CD4-positive, alpha-beta T cell (primary cell): ENCODE measurements around the gene ZEB2. TPM values are rescaled to one million over a fixed set of nuclear protein-coding genes. Genes with fewer than 3 reads are reported as not detected.

Experiments
- ATAC-seq: fragments of 200-7000 bp; cut with Tn5 transposase; one replicate; pipeline ENCODE4 v1.10.0; 2022; ENCODE audit warnings: mild to moderate bottlenecking; ENCODE audit not compliant: poor library complexity
- CTCF ChIA-PET: fragments of 350-600 bp; sonication (Branson Sonifier 250); formaldehyde crosslinking; loops from one replicate; lab custom pipeline; 2021; ENCODE audit warnings: antibody characterized with exemption, inconsistent platforms; lab: Charles Lee
- POLR2A ChIA-PET: fragments of 350-600 bp; sonication (Branson Sonifier 250); formaldehyde crosslinking; loops from one replicate; lab custom pipeline; 2021; ENCODE audit warnings: antibody characterized with exemption, inconsistent platforms; lab: Charles Lee
- DNase-seq, 14 experiments: peaks; one replicate each; pipeline ENCODE4 v3.0.0-alpha.2; 2013 to 2020; ENCODE audit warnings: mixed read lengths in 2 of 14
- H3K27ac ChIP-seq, 2 donors: one replicate each; pipeline versions ENCODE4 v1.5.1 to v1.7.0; 2013; ENCODE audit warnings: low read length in 2 of 2, low read depth in 1 of 2, mild to moderate bottlenecking in 1 of 2
- H3K27me3 ChIP-seq, 2 experiments: 1 replicate in 1 of 2; 2 replicates in 1 of 2; pipeline versions ENCODE4 v1.6.1 to v1.7.0; 2013; ENCODE audit warnings: low read length in 2 of 2, control low read depth in 1 of 2, mild to moderate bottlenecking in 1 of 2, moderate library complexity in 1 of 2; ENCODE audit not compliant: insufficient read depth in 2 of 2, control insufficient read depth in 1 of 2
- H3K36me3 ChIP-seq: one replicate; pipeline ENCODE4 v1.6.1; 2013; ENCODE audit warnings: low read length, control low read depth; ENCODE audit not compliant: insufficient read depth
- H3K4me1 ChIP-seq: one replicate; pipeline ENCODE4 v1.6.1; 2013; ENCODE audit warnings: low read length, control low read depth; ENCODE audit not compliant: insufficient read depth
- H3K4me3 ChIP-seq: one replicate; pipeline ENCODE4 v1.5.1; 2013; ENCODE audit warnings: mild to moderate bottlenecking, low read length, moderate library complexity
- H3K9me3 ChIP-seq, 2 experiments: 1 replicate in 1 of 2; 2 replicates in 1 of 2; pipeline versions ENCODE4 v1.6.1 to v1.7.0; 2013; ENCODE audit warnings: low read length in 2 of 2, mild to moderate bottlenecking in 2 of 2, control low read depth in 1 of 2, moderate library complexity in 1 of 2; ENCODE audit not compliant: control insufficient read depth in 1 of 2, insufficient read depth in 1 of 2
- H3K27ac Mint-ChIP-seq: one replicate; pipeline ENCODE4 v1.8.0; 2020; ENCODE audit warnings: mixed read lengths
- H3K27me3 Mint-ChIP-seq: one replicate; pipeline ENCODE4 v1.8.0; 2021; ENCODE audit warnings: mixed read lengths
- H3K36me3 Mint-ChIP-seq: one replicate; pipeline ENCODE4 v1.8.0; 2021; ENCODE audit warnings: low read depth, mixed read lengths
- H3K4me1 Mint-ChIP-seq: one replicate; pipeline ENCODE4 v1.8.0; 2021; ENCODE audit warnings: low read depth, mixed read lengths
- H3K4me3 Mint-ChIP-seq: one replicate; pipeline ENCODE4 v1.8.0; 2020; ENCODE audit warnings: mild to moderate bottlenecking, mixed read lengths
- H3K9me3 Mint-ChIP-seq: one replicate; pipeline ENCODE4 v1.8.0; 2020; ENCODE audit warnings: mixed read lengths
- CTCF ChIP-seq: fragments of 200-600 bp; IDR thresholded peaks from one replicate; pipeline ENCODE4 v1.8.0; 2022; ENCODE audit warnings: antibody characterized with exemption, mild to moderate bottlenecking
- intact Hi-C, 2 experiments: fragments of 100-400 bp; cut with DNase I in 1 of 2; cut with micrococcal nuclease in 1 of 2; formaldehyde crosslinking; loops; one replicate each; pipeline versions ENCODE4 v1.15.1 to v1.9.0; 2023 to 2025; cut with DNase I, micrococcal nuclease
- total RNA-seq, 174 experiments: library from RNA in 2 of 174; stranded (reverse) in 2 of 174; gene quantifications; one replicate each; pipeline ENCODE4 v1.2.3 and lab custom pipeline; 2021 to 2026

Gene ZEB2
- total RNA-seq, 2 experiments from 2014 or later = 12.3 to 13.4 TPM

- H3K4me1 ChIP-seq = no peaks in the 10 kb centered on the region
- no peaks in the 10 kb centered on the region for H3K27me3 Mint-ChIP-seq
- TF ChIP-seq CTCF = no peak
- ChIA-PET CTCF (interaction anchor here (1.8 kb wide), 1 partner anchor 95 kb away, joined by 3 read pairs; no protein-coding TSS in a partner anchor), POLR2A (no interaction called here)
- no peak overlapping the region for H3K27ac ChIP-seq
- H3K36me3 ChIP-seq = no peaks in the 10 kb centered on the region
- H3K4me3 ChIP-seq = no peak overlapping the region
- intact Hi-C loops = no loop called here
- no peaks in the 10 kb centered on the region for H3K27me3 ChIP-seq
- H3K9me3 ChIP-seq = no peaks in the 10 kb centered on the region
- H3K4me3 Mint-ChIP-seq = no peak overlapping the region
- H3K36me3 Mint-ChIP-seq = no peaks in the 10 kb centered on the region
- ATAC-seq (no peak), DNase-seq (no peak)
- no peaks in the 10 kb centered on the region for H3K4me1 Mint-ChIP-seq
- no peaks in the 10 kb centered on the region for H3K9me3 Mint-ChIP-seq
- H3K27ac Mint-ChIP-seq = no peak overlapping the region
Observed at GRCh38 chr2:144466637-144467036, 53.3 kb downstream of the ZEB2 start.

GRCh38 chr2:144465749-144466148, 54.2 kb downstream of the ZEB2 start:
- no peaks in the 10 kb centered on the region for H3K4me1 ChIP-seq
- Mint-ChIP-seq H3K27me3 (no peaks in the 10 kb centered on the region), H3K4me3 (no peak overlapping the region), H3K4me1 (no peaks in the 10 kb centered on the region), H3K9me3 (no peaks in the 10 kb centered on the region), H3K36me3 (no peaks in the 10 kb centered on the region), H3K27ac (no peak overlapping the region)
- no peak overlapping the region for H3K4me3 ChIP-seq
- ChIA-PET CTCF (interaction anchor here (1.8 kb wide), 1 partner anchor 96 kb away, joined by 3 read pairs; no protein-coding TSS in a partner anchor), POLR2A (no interaction called here)
- H3K27me3 ChIP-seq = no peaks in the 10 kb centered on the region
- intact Hi-C loops = no loop called here
- ATAC-seq (no peak), DNase-seq (peak in 1 of 14 experiments; percentile 38)
- TF ChIP-seq CTCF = no peak
- no peaks in the 10 kb centered on the region for H3K36me3 ChIP-seq
- no peak overlapping the region for H3K27ac ChIP-seq
- H3K9me3 ChIP-seq = no peaks in the 10 kb centered on the region

GRCh38 chr2:144464730-144465129, 55.2 kb downstream of the ZEB2 start:
- peaks cover 5% of the 10 kb centered on the region for H3K4me1 Mint-ChIP-seq
- ATAC-seq = no peak
- no peak for TF ChIP-seq CTCF
- no peak overlapping the region for H3K4me3 Mint-ChIP-seq
- Histone ChIP-seq H3K4me3 (no peak overlapping the region), H3K9me3 (no peaks in the 10 kb centered on the region), H3K27ac (no peak overlapping the region), H3K27me3 (no peaks in the 10 kb centered on the region), H3K4me1 (no peaks in the 10 kb centered on the region), H3K36me3 (no peaks in the 10 kb centered on the region)
- no peaks in the 10 kb centered on the region for H3K36me3 Mint-ChIP-seq
- DNase-seq = no peak
- H3K9me3 Mint-ChIP-seq = no peaks in the 10 kb centered on the region
- H3K27ac Mint-ChIP-seq = no peak overlapping the region
- no peaks in the 10 kb centered on the region for H3K27me3 Mint-ChIP-seq
- ChIA-PET CTCF (no interaction called here), POLR2A (no interaction called here)
- intact Hi-C loops = no loop called here
